ENCODE data around the gene AUTS2.

GRCh38 chr7:70630440-70630817 lies 1032.2 kb downstream of the AUTS2 start:
- no peak for TF ChIP-seq DIDO1 (tag; IDR thresholded peaks at IDR 0.05; ENCODE audit: low read depth)
- TF ChIP-seq ELK1 (CRISPR knock-in tag; IDR thresholded peaks at IDR 0.05), result no peak
- no peak for TF ChIP-seq ZBTB1 (CRISPR knock-in tag; IDR thresholded peaks at IDR 0.05; ENCODE audit: borderline replicate concordance, low read depth)
